SK-N-SH (cell line): ENCODE data around the gene SHLD1.

Experiments
- EZH2phosphoT487 ChIP-seq: fragments of 200-600 bp; sonication (generic); IDR thresholded peaks from 2 replicates; pipeline ENCODE4 v1.6.1; 2017; ENCODE audit warnings: low read depth, mixed run types, mild to moderate bottlenecking, antibody characterized with exemption, moderate library complexity, borderline replicate concordance
- GABPA ChIP-seq: IDR thresholded peaks from 2 replicates; pipeline ENCODE4 v1.4.0; 2012; ENCODE audit warnings: low read depth, mild to moderate bottlenecking
- RAD21 ChIP-seq: IDR thresholded peaks from 2 replicates; pipeline ENCODE4 v1.6.1; 2012; ENCODE audit warnings: mild to moderate bottlenecking, low read length
- SIN3A ChIP-seq: IDR thresholded peaks from 2 replicates; pipeline ENCODE4 v1.6.1; 2012; ENCODE audit warnings: low read depth, mild to moderate bottlenecking, low read length, moderate library complexity, borderline replicate concordance
- SMC3 ChIP-seq: IDR thresholded peaks from 2 replicates; pipeline ENCODE4 v1.6.1; 2012; ENCODE audit warnings: low read depth, low read length, improper control_type of control experiment
- TAF1 ChIP-seq: IDR thresholded peaks from 2 replicates; pipeline ENCODE4 v1.6.1; 2012; ENCODE audit warnings: low read depth, mild to moderate bottlenecking, low read length, moderate library complexity, borderline replicate concordance
- YY1 ChIP-seq: IDR thresholded peaks from 2 replicates; pipeline ENCODE4 v1.4.0; 2012; ENCODE audit warnings: low read depth, mild to moderate bottlenecking
- TF ChIP-seq, protein P1 (sequence below): fragments of 150-350 bp; IDR thresholded peaks from 2 replicates; pipeline ENCODE4 v1.6.1; 2017; ENCODE audit warnings: antibody characterized with exemption, low read length, low read depth, borderline replicate concordance
- TF ChIP-seq, protein P2 (sequence below): fragments of 200-600 bp; sonication (generic); IDR thresholded peaks from 2 replicates; pipeline ENCODE4 v1.6.1; 2017; ENCODE audit warnings: antibody characterized with exemption, mild to moderate bottlenecking, moderate library complexity

DNA sequence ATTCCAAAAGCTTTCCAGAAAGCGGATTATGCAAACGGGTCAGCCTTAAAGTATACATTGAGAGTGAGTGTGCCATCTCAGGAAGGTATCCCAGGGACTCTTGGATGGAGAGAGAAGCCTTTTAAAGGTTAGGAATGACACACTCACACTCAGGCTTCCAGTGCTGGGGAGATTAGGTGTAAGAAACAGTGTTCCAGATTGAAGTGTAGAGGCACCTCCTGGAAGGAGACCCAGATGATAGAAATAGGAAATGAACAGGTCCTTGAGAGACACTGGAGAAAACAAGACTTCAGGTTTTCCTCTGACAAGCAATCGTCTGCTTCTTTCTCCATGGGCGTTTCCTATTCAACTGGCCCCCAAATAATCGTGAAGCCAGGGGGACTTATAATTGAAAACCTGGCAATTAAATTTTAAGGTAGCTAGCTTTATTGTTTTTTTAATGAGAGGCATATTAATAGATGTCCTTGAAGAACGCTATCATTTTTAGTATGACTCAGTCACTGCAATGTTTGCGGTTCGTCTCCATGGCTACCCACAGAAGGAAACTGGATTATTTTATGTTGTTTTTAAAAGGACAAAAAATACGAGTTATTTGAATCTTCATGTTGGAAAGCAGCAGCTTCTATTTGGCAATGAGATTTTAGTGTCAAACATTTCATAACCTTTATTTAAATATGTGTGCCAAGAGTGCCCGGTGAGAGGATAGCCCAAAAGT lies 114.8 kb downstream of the SHLD1 start:
- TF ChIP-seq, protein P1, sequence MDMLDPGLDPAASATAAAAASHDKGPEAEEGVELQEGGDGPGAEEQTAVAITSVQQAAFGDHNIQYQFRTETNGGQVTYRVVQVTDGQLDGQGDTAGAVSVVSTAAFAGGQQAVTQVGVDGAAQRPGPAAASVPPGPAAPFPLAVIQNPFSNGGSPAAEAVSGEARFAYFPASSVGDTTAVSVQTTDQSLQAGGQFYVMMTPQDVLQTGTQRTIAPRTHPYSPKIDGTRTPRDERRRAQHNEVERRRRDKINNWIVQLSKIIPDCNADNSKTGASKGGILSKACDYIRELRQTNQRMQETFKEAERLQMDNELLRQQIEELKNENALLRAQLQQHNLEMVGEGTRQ: no peak
- no peak for TF ChIP-seq TAF1
- TF ChIP-seq, protein P2, sequence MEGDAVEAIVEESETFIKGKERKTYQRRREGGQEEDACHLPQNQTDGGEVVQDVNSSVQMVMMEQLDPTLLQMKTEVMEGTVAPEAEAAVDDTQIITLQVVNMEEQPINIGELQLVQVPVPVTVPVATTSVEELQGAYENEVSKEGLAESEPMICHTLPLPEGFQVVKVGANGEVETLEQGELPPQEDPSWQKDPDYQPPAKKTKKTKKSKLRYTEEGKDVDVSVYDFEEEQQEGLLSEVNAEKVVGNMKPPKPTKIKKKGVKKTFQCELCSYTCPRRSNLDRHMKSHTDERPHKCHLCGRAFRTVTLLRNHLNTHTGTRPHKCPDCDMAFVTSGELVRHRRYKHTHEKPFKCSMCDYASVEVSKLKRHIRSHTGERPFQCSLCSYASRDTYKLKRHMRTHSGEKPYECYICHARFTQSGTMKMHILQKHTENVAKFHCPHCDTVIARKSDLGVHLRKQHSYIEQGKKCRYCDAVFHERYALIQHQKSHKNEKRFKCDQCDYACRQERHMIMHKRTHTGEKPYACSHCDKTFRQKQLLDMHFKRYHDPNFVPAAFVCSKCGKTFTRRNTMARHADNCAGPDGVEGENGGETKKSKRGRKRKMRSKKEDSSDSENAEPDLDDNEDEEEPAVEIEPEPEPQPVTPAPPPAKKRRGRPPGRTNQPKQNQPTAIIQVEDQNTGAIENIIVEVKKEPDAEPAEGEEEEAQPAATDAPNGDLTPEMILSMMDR: no peak
- no peak for TF ChIP-seq SIN3A
- TF ChIP-seq RAD21: no peak
- TF ChIP-seq EZH2phosphoT487: no peak
- no peak for TF ChIP-seq GABPA
- no peak for TF ChIP-seq SMC3
- TF ChIP-seq YY1: no peak
